K562 (cell line): ENCODE results near the gene ASB18.

Experiments
- PML ChIP-seq: IDR thresholded peaks from 2 replicates; pipeline ENCODE4 v1.6.1; 2012; ENCODE audit warnings: low read length, inconsistent platforms
- SETDB1 ChIP-seq: IDR thresholded peaks from one replicate; pipeline ENCODE4 v1.6.1; 2012; ENCODE audit warnings: low read length, control low read depth, inconsistent platforms
- TAF7 ChIP-seq: fragments of 450-650 bp; IDR thresholded peaks from 2 replicates; pipeline ENCODE4 v1.6.1; 2016; ENCODE audit warnings: missing genetic modification characterization, missing compliant biosample characterization
- TF ChIP-seq, protein P1 (sequence below), 3 experiments: IDR thresholded peaks in 2 of 3; conservative IDR thresholded peaks in 1 of 3; 2 replicates each; pipeline ENCODE4 v1.5.1; 2011 to 2012; ENCODE audit warnings: low read length in 3 of 3, mild to moderate bottlenecking in 3 of 3, control low read depth in 2 of 3, improper control_type of control experiment in 1 of 3, inconsistent platforms in 1 of 3, low read depth in 1 of 3, mixed read lengths in 1 of 3, moderate library complexity in 1 of 3; ENCODE audit not compliant: insufficient read depth in 2 of 3
- TF ChIP-seq, protein P2 (sequence below): fragments of 250-450 bp; sonication (Bioruptor Pico); IDR thresholded peaks from 2 replicates; pipeline ENCODE4 v1.8.0; 2022; ENCODE audit warnings: moderate library complexity, mild to moderate bottlenecking, inconsistent platforms
- TF ChIP-seq, protein P3 (sequence below): sonication (generic); formaldehyde crosslinking; IDR thresholded peaks from 2 replicates; pipeline ENCODE4 v1.8.0; 2022; ENCODE audit warnings: missing genetic modification reagents, mild to moderate bottlenecking, borderline replicate concordance

DNA sequence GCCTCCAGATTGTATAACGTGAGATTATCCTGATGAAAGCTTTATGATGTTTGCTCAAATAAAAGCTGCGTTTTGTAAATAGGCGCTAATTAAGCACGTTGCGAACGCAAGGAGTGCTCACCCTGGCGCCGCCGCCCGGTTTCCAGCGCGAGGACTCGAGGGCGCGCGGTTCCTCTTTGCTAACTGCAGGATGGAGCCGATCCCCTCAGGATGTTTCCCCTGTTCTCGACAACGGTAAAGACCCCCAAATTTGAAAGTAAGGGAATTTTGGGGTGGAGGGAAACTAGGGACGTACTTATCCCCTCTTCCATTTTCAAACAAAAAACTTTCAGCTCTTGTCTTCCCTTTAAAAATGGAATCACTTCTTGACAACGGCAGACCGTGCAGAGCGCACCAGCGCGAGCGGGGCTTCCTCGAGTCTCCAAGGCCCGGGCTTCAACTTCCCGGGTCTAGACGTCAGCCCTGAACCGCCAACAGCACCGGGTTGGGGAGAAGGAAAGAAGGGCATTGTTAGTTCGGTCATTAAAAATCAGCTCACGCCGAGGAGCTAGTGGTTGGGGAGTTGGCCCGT, 95.0 kb downstream of the ASB18 start:
- TF ChIP-seq, protein P1, sequence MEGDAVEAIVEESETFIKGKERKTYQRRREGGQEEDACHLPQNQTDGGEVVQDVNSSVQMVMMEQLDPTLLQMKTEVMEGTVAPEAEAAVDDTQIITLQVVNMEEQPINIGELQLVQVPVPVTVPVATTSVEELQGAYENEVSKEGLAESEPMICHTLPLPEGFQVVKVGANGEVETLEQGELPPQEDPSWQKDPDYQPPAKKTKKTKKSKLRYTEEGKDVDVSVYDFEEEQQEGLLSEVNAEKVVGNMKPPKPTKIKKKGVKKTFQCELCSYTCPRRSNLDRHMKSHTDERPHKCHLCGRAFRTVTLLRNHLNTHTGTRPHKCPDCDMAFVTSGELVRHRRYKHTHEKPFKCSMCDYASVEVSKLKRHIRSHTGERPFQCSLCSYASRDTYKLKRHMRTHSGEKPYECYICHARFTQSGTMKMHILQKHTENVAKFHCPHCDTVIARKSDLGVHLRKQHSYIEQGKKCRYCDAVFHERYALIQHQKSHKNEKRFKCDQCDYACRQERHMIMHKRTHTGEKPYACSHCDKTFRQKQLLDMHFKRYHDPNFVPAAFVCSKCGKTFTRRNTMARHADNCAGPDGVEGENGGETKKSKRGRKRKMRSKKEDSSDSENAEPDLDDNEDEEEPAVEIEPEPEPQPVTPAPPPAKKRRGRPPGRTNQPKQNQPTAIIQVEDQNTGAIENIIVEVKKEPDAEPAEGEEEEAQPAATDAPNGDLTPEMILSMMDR (IDR thresholded peaks at IDR 0.05 in 2 of 3, conservative IDR thresholded peaks at IDR 0.05 in 1 of 3; ENCODE audit: insufficient read depth in 2 of 3, low read depth in 1 of 3, low read length in 3 of 3), result no peak
- TF ChIP-seq PML (no peak), SETDB1 (no peak), TAF7 (tag) (no peak)
- TF ChIP-seq, protein P2, sequence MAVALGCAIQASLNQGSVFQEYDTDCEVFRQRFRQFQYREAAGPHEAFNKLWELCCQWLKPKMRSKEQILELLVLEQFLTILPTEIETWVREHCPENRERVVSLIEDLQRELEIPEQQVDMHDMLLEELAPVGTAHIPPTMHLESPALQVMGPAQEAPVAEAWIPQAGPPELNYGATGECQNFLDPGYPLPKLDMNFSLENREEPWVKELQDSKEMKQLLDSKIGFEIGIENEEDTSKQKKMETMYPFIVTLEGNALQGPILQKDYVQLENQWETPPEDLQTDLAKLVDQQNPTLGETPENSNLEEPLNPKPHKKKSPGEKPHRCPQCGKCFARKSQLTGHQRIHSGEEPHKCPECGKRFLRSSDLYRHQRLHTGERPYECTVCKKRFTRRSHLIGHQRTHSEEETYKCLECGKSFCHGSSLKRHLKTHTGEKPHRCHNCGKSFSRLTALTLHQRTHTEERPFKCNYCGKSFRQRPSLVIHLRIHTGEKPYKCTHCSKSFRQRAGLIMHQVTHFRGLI (CRISPR knock-in tag), result no peak
- TF ChIP-seq, protein P3, sequence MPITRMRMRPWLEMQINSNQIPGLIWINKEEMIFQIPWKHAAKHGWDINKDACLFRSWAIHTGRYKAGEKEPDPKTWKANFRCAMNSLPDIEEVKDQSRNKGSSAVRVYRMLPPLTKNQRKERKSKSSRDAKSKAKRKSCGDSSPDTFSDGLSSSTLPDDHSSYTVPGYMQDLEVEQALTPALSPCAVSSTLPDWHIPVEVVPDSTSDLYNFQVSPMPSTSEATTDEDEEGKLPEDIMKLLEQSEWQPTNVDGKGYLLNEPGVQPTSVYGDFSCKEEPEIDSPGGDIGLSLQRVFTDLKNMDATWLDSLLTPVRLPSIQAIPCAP (CRISPR knock-in tag), result no peak
